ENCODE results near the gene CAMTA1.

Gene CAMTA1

GRCh38 chr1:7460807-7461206, 675.6 kb downstream of the CAMTA1 start:
- no peak for TF ChIP-seq CTCF (IDR thresholded peaks at IDR 0.05; ENCODE audit: insufficient read depth, low read depth, low read length, missing control alignments)
- no peak for DNase-seq (ENCODE audit: low read depth)
- H3K4me3 ChIP-seq (ENCODE audit: low read length) = no peak overlapping the region

GRCh38 chr1:7462617-7463016, 677.4 kb downstream of the CAMTA1 start:
- no peak for TF ChIP-seq CTCF (IDR thresholded peaks at IDR 0.05; ENCODE audit: insufficient read depth, low read depth, low read length, missing control alignments)
- no peak for DNase-seq (ENCODE audit: low read depth)
- no peak overlapping the region for H3K4me3 ChIP-seq (ENCODE audit: low read length)

GRCh38 chr1:7463526-7463925, 678.3 kb downstream of the CAMTA1 start:
- DNase-seq (ENCODE audit: low read depth) = no peak
- no peak overlapping the region for H3K4me3 ChIP-seq (ENCODE audit: low read length)
- no peak for TF ChIP-seq CTCF (IDR thresholded peaks at IDR 0.05; ENCODE audit: insufficient read depth, low read depth, low read length, missing control alignments)

- no peak for TF ChIP-seq CTCF (IDR thresholded peaks at IDR 0.05; ENCODE audit: insufficient read depth, low read depth, low read length, missing control alignments)
- DNase-seq (ENCODE audit: low read depth) = no peak
- no peak overlapping the region for H3K4me3 ChIP-seq (ENCODE audit: low read length)
Observed at GRCh38 chr1:7464736-7465135, 679.5 kb downstream of the CAMTA1 start.

- DNase-seq (ENCODE audit: low read depth) = no peak
- no peak overlapping the region for H3K4me3 ChIP-seq (ENCODE audit: low read length)
Observed at GRCh38 chr1:7467476-7468175, 682.4 kb downstream of the CAMTA1 start.

GRCh38 chr1:7468248-7468647, 683.0 kb downstream of the CAMTA1 start:
- TF ChIP-seq CTCF (IDR thresholded peaks at IDR 0.05; ENCODE audit: insufficient read depth, low read depth, low read length, missing control alignments) = no peak
- DNase-seq (ENCODE audit: low read depth) = no peak
- H3K4me3 ChIP-seq (ENCODE audit: low read length) = no peak overlapping the region

More at GRCh38 chr1:7467476-7468175, 682.4 kb downstream of the CAMTA1 start:
- no peak for TF ChIP-seq CTCF (IDR thresholded peaks at IDR 0.05; ENCODE audit: insufficient read depth, low read depth, low read length, missing control alignments)

All from epithelial cell of esophagus (primary cell).